Measurements from ENCODE around the gene TPGS2. TPM values are rescaled to one million over a fixed set of nuclear protein-coding genes. Genes with fewer than 3 reads are reported as not detected.
"Not testable (repeated sequence)": the region's sequence is repeated elsewhere in the genome, so short reads cannot be mapped to it uniquely, and the experiment has no call there.

The TPGS2 gene
- 215 TPM for polyA plus RNA-seq (2013, experiment 1 of 2)
- 213 TPM for polyA plus RNA-seq (2013, experiment 2 of 2)

GRCh38 chr18:36828630-36829361, at the start of gene TPGS2, which contains the start of gene KIAA1328:
TSS of gene TPGS2 (minus strand) at chr18:36829002. CDS start at chr18:36828767, 235 bp downstream.
TSS of gene KIAA1328 (plus strand) at chr18:36829127. CDS start at chr18:36829139, 12 bp downstream.
- H3K4me3 ChIP-seq (ENCODE audit: low read length in 2 of 2), result peak within 1 kb of the TSS; percentile 92 to 93
- H3K9me3 ChIP-seq (replicated peaks in 1 of 2; ENCODE audit: control insufficient read depth in 2 of 2, insufficient read depth in 1 of 2, low read depth in 1 of 2, low read length in 2 of 2), result peaks cover 0 to 9% of the 10 kb centered on the region in 2 donors
- H3K4ac ChIP-seq (ENCODE audit: low read length), result peak within 1 kb of the TSS; percentile 90
- no peak within 1 kb of the TSS for H2BK120ac ChIP-seq (ENCODE audit: low read depth, low read length)
- H3K4me1 ChIP-seq (ENCODE audit: control insufficient read depth in 2 of 2, insufficient read depth in 1 of 2, low read depth in 1 of 2, low read length in 2 of 2), result peaks cover 0 to 2% of the 10 kb centered on the region in 2 donors
- peak within 1 kb of the TSS; percentile 98 for H3K14ac ChIP-seq (ENCODE audit: low read length)
- peak within 1 kb of the TSS; percentile 100 for H3K18ac ChIP-seq (ENCODE audit: low read length)
- peak within 1 kb of the TSS; percentile 82 for H2BK15ac ChIP-seq (ENCODE audit: low read length)
- H2AK5ac ChIP-seq (ENCODE audit: low read depth, low read length), result peak within 1 kb of the TSS; percentile 33
- WGBS, 2 donors (ENCODE audit: extremely low coverage in 2 of 2, insufficient read length in 2 of 2, insufficient replicate concordance in 1 of 2), result no CpG with 5 or more reads among the region's 83 CpGs
- H2BK5ac ChIP-seq (ENCODE audit: low read length), result peak within 1 kb of the TSS; percentile 77
- H3K79me1 ChIP-seq (ENCODE audit: low read depth, low read length), result peaks cover 5% of the 10 kb centered on the region
- H3K4me2 ChIP-seq (ENCODE audit: insufficient read depth, low read length, poor library complexity, severe bottlenecking), result peak within 1 kb of the TSS; percentile 70
- peak; percentile 81 for DNase-seq (ENCODE audit: low spot score)
- no peak within 1 kb of the TSS for H4K8ac ChIP-seq (ENCODE audit: low read depth, low read length)
- peak within 1 kb of the TSS; percentile 81 for H4K91ac ChIP-seq (ENCODE audit: low read depth, low read length, poor library complexity)
- H2AFZ ChIP-seq (ENCODE audit: low read length), result peak within 1 kb of the TSS; percentile 97
- no peaks in the 10 kb centered on the region for H3K27me3 ChIP-seq (ENCODE audit: control insufficient read depth in 3 of 3, insufficient read depth in 3 of 3, low read depth in 1 of 3, low read length in 3 of 3)
- H3K36me3 ChIP-seq (replicated peaks in 1 of 2; ENCODE audit: control insufficient read depth in 2 of 2, insufficient read depth in 2 of 2, low read length in 2 of 2), result peaks cover 1 to 26% of the 10 kb centered on the region in 2 donors
- peak within 1 kb of the TSS; percentile 73 for H3K27ac ChIP-seq (replicated peaks; ENCODE audit: low read length)
- H3K23ac ChIP-seq (ENCODE audit: low read depth, low read length, poor library complexity), result peak within 1 kb of the TSS; percentile 99
- H3K9ac ChIP-seq (ENCODE audit: low read depth, low read length, poor library complexity), result peak within 1 kb of the TSS; percentile 100
- H2BK12ac ChIP-seq (ENCODE audit: low read length), result no peak within 1 kb of the TSS

GRCh38 chr18:36873826-36874225, 45.0 kb upstream of the TPGS2 start:
- not testable (repeated sequence) for H3K27ac ChIP-seq (replicated peaks; ENCODE audit: low read length); H2AK5ac ChIP-seq (ENCODE audit: low read depth, low read length); H3K4me1 ChIP-seq (ENCODE audit: control insufficient read depth in 2 of 2, insufficient read depth in 1 of 2, low read depth in 1 of 2, low read length in 2 of 2); H3K4me2 ChIP-seq (ENCODE audit: insufficient read depth, low read length, poor library complexity, severe bottlenecking); H2BK120ac ChIP-seq (ENCODE audit: low read depth, low read length); H3K23ac ChIP-seq (ENCODE audit: low read depth, low read length, poor library complexity); H2BK12ac ChIP-seq (ENCODE audit: low read length); H3K14ac ChIP-seq (ENCODE audit: low read length); H2BK5ac ChIP-seq (ENCODE audit: low read length); H2BK15ac ChIP-seq (ENCODE audit: low read length); H4K8ac ChIP-seq (ENCODE audit: low read depth, low read length); H3K9me3 ChIP-seq (replicated peaks in 1 of 2; ENCODE audit: control insufficient read depth in 2 of 2, insufficient read depth in 1 of 2, low read depth in 1 of 2, low read length in 2 of 2); H3K36me3 ChIP-seq (replicated peaks in 1 of 2; ENCODE audit: control insufficient read depth in 2 of 2, insufficient read depth in 2 of 2, low read length in 2 of 2); H4K91ac ChIP-seq (ENCODE audit: low read depth, low read length, poor library complexity); H3K4me3 ChIP-seq (ENCODE audit: low read length in 2 of 2); H3K27me3 ChIP-seq (ENCODE audit: control insufficient read depth in 3 of 3, insufficient read depth in 3 of 3, low read depth in 1 of 3, low read length in 3 of 3); H3K79me1 ChIP-seq (ENCODE audit: low read depth, low read length); DNase-seq (ENCODE audit: low spot score); H3K18ac ChIP-seq (ENCODE audit: low read length); H2AFZ ChIP-seq (ENCODE audit: low read length); H3K4ac ChIP-seq (ENCODE audit: low read length); H3K9ac ChIP-seq (ENCODE audit: low read depth, low read length, poor library complexity)

GRCh38 chr18:36872329-36872728, 43.5 kb upstream of the TPGS2 start:
- H4K8ac ChIP-seq (ENCODE audit: low read depth, low read length), result no peak overlapping the region
- H3K14ac ChIP-seq (ENCODE audit: low read length), result no peak overlapping the region
- no peak for DNase-seq (ENCODE audit: low spot score)
- H3K4me3 ChIP-seq (ENCODE audit: low read length in 2 of 2), result no peak overlapping the region
- H3K36me3 ChIP-seq (replicated peaks in 1 of 2; ENCODE audit: control insufficient read depth in 2 of 2, insufficient read depth in 2 of 2, low read length in 2 of 2), result no peaks in the 10 kb centered on the region
- no peak overlapping the region for H2AFZ ChIP-seq (ENCODE audit: low read length)
- no peak overlapping the region for H2BK5ac ChIP-seq (ENCODE audit: low read length)
- no peak overlapping the region for H3K18ac ChIP-seq (ENCODE audit: low read length)
- H3K27ac ChIP-seq (replicated peaks; ENCODE audit: low read length), result no peak overlapping the region
- no peak overlapping the region for H2BK12ac ChIP-seq (ENCODE audit: low read length)
- no peak overlapping the region for H2BK120ac ChIP-seq (ENCODE audit: low read depth, low read length)
- H4K91ac ChIP-seq (ENCODE audit: low read depth, low read length, poor library complexity), result no peak overlapping the region
- no peak overlapping the region for H2AK5ac ChIP-seq (ENCODE audit: low read depth, low read length)
- no peaks in the 10 kb centered on the region for H3K9me3 ChIP-seq (replicated peaks in 1 of 2; ENCODE audit: control insufficient read depth in 2 of 2, insufficient read depth in 1 of 2, low read depth in 1 of 2, low read length in 2 of 2)
- H3K79me1 ChIP-seq (ENCODE audit: low read depth, low read length), result no peaks in the 10 kb centered on the region
- peaks cover 0 to 1% of the 10 kb centered on the region in 2 donors for H3K4me1 ChIP-seq (ENCODE audit: control insufficient read depth in 2 of 2, insufficient read depth in 1 of 2, low read depth in 1 of 2, low read length in 2 of 2)
- no peak overlapping the region for H3K4me2 ChIP-seq (ENCODE audit: insufficient read depth, low read length, poor library complexity, severe bottlenecking)
- no peak overlapping the region for H2BK15ac ChIP-seq (ENCODE audit: low read length)
- H3K4ac ChIP-seq (ENCODE audit: low read length), result no peak overlapping the region
- H3K9ac ChIP-seq (ENCODE audit: low read depth, low read length, poor library complexity), result no peak overlapping the region
- H3K27me3 ChIP-seq (ENCODE audit: control insufficient read depth in 3 of 3, insufficient read depth in 3 of 3, low read depth in 1 of 3, low read length in 3 of 3), result no peaks in the 10 kb centered on the region
- no peak overlapping the region for H3K23ac ChIP-seq (ENCODE audit: low read depth, low read length, poor library complexity)

- Histone ChIP-seq H3K4me1 (ENCODE audit: control insufficient read depth in 2 of 2, insufficient read depth in 1 of 2, low read depth in 1 of 2, low read length in 2 of 2) (peaks cover 0 to 1% of the 10 kb centered on the region in 2 donors), H3K27ac (replicated peaks; ENCODE audit: low read length) (no peak overlapping the region), H4K91ac (ENCODE audit: low read depth, low read length, poor library complexity) (no peak overlapping the region), H2BK12ac (ENCODE audit: low read length) (no peak overlapping the region), H3K4me3 (ENCODE audit: low read length in 2 of 2) (no peak overlapping the region), H3K14ac (ENCODE audit: low read length) (no peak overlapping the region), H2AK5ac (ENCODE audit: low read depth, low read length) (no peak overlapping the region), H2BK15ac (ENCODE audit: low read length) (no peak overlapping the region), H3K9ac (ENCODE audit: low read depth, low read length, poor library complexity) (no peak overlapping the region), H3K4ac (ENCODE audit: low read length) (no peak overlapping the region), H3K4me2 (ENCODE audit: insufficient read depth, low read length, poor library complexity, severe bottlenecking) (no peak overlapping the region), H4K8ac (ENCODE audit: low read depth, low read length) (no peak overlapping the region), H3K18ac (ENCODE audit: low read length) (no peak overlapping the region), H3K79me1 (ENCODE audit: low read depth, low read length) (no peaks in the 10 kb centered on the region), H3K27me3 (ENCODE audit: control insufficient read depth in 3 of 3, insufficient read depth in 3 of 3, low read depth in 1 of 3, low read length in 3 of 3) (no peaks in the 10 kb centered on the region), H2BK5ac (ENCODE audit: low read length) (no peak overlapping the region), H3K36me3 (replicated peaks in 1 of 2; ENCODE audit: control insufficient read depth in 2 of 2, insufficient read depth in 2 of 2, low read length in 2 of 2) (no peaks in the 10 kb centered on the region), H3K23ac (ENCODE audit: low read depth, low read length, poor library complexity) (no peak overlapping the region), H2BK120ac (ENCODE audit: low read depth, low read length) (no peak overlapping the region), H3K9me3 (replicated peaks in 1 of 2; ENCODE audit: control insufficient read depth in 2 of 2, insufficient read depth in 1 of 2, low read depth in 1 of 2, low read length in 2 of 2) (no peaks in the 10 kb centered on the region), H2AFZ (ENCODE audit: low read length) (no peak overlapping the region)
- WGBS, 2 donors (ENCODE audit: extremely low coverage in 2 of 2, insufficient read length in 2 of 2, insufficient replicate concordance in 1 of 2), result no CpG with 5 or more reads among the region's 3 CpGs
- DNase-seq (ENCODE audit: low spot score), result no peak
Observed at GRCh38 chr18:36871801-36872200, 43.0 kb upstream of the TPGS2 start.

Measured in neuronal stem cell (in vitro differentiated cells).